Tibial nerve (tissue), 4 donors: ENCODE measurements around the gene OSBPL10. TPM values are rescaled to one million over a fixed set of nuclear protein-coding genes. Genes with fewer than 3 reads are reported as not detected.

Source experiments
- DNase-seq, 2 donors: peaks; one replicate each; pipeline ENCODE4 v3.0.0-alpha.2; 2019; ENCODE audit warnings: low spot score in 2 of 2
- H3K27ac ChIP-seq, 4 donors: fragments of 200-600 bp; sonication (generic) in 3 of 4; one replicate each; pipeline ENCODE4 v1.5.1; 2017 to 2019; ENCODE audit warnings: mild to moderate bottlenecking in 1 of 4
- H3K27me3 ChIP-seq, 2 donors: fragments of 200-600 bp; sonication (generic) in 1 of 2; one replicate each; pipeline versions ENCODE4 v1.5.1 to v1.6.0; 2017 to 2019
- H3K36me3 ChIP-seq, 3 donors: fragments of 200-600 bp; sonication (generic); one replicate each; pipeline ENCODE4 v1.5.1; 2018 to 2019
- H3K4me1 ChIP-seq, 4 donors: fragments of 200-600 bp; sonication (generic) in 3 of 4; one replicate each; pipeline ENCODE4 v1.5.1; 2017 to 2019
- H3K4me3 ChIP-seq, 4 donors: fragments of 200-600 bp; sonication (generic) in 3 of 4; one replicate each; pipeline ENCODE4 v1.5.1; 2017 to 2019; ENCODE audit warnings: mild to moderate bottlenecking in 1 of 4, moderate library complexity in 1 of 4
- H3K9me3 ChIP-seq, 4 donors: fragments of 200-600 bp; sonication (generic) in 3 of 4; one replicate each; pipeline ENCODE4 v1.5.1; 2017 to 2019
- EP300 ChIP-seq, 2 donors: sonication (generic); formaldehyde crosslinking; IDR thresholded peaks; one replicate each; pipeline ENCODE4 v1.6.1; 2017; ENCODE audit warnings: antibody characterized with exemption in 2 of 2, mild to moderate bottlenecking in 1 of 2
- POLR2A ChIP-seq, 2 donors: fragments of 450-650 bp; IDR thresholded peaks; one replicate each; pipeline ENCODE4 v1.6.1; 2017; ENCODE audit warnings: antibody characterized with exemption in 2 of 2, mild to moderate bottlenecking in 2 of 2, moderate library complexity in 2 of 2
- WGBS, 2 donors: methylation state at CpG; one replicate each; pipeline ENCODE4 v1.1.5; 2018; 5-methylcytosine and 5-hydroxymethylcytosine counted together
- total RNA-seq, 4 donors: library from RNA; depleted of rRNA; stranded (reverse); fragments of >200 nt; gene quantifications; one replicate each; pipeline ENCODE4 v1.1.0, GENCODE V29; 2016
- TF ChIP-seq, protein P1 (sequence below), 5 experiments: fragments of 200-600 bp in 3 of 5; fragments of 450-650 bp in 2 of 5; sonication (generic) in 3 of 5; IDR thresholded peaks; one replicate each; pipeline ENCODE4 v1.5.1; 2016 to 2019; ENCODE audit warnings: antibody characterized with exemption in 5 of 5, mild to moderate bottlenecking in 3 of 5, moderate library complexity in 2 of 5

Gene OSBPL10
- total RNA-seq, 4 donors from 2014 or later, result 45.0 to 79.2 (median 60.4) TPM

DNA sequence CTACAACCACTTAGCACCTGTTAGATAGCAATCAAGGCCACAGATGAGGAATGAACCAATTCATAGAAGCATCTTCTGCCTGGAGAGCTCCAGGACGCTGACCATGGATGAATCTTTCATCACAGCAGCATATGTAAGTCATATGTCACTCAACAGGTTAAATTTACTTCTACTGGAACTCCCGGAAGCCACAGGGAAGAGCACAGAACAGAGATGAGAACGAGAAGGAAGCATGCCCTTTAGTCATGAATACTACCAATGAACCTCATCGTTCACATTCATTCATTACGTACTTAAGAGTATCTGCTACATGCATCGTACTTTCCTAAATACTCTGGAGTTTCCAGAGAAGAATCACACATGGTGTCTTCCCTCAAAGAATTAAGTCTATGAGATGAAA, 255.5 kb downstream of the OSBPL10 start:
- Histone ChIP-seq H3K4me3 (no peak overlapping the region), H3K9me3 (no peaks in the 10 kb centered on the region), H3K4me1 (no peaks in the 10 kb centered on the region), H3K27me3 (no peaks in the 10 kb centered on the region), H3K27ac (no peak overlapping the region), H3K36me3 (no peaks in the 10 kb centered on the region)
- DNase-seq, result no peak
- 92 to 94% methylated on average over 6 of the region's 6 CpGs for WGBS, 2 donors
- TF ChIP-seq POLR2A (IDR thresholded peaks at IDR 0.05) (no peak), EP300 (IDR thresholded peaks at IDR 0.05) (no peak)
- TF ChIP-seq, protein P1, sequence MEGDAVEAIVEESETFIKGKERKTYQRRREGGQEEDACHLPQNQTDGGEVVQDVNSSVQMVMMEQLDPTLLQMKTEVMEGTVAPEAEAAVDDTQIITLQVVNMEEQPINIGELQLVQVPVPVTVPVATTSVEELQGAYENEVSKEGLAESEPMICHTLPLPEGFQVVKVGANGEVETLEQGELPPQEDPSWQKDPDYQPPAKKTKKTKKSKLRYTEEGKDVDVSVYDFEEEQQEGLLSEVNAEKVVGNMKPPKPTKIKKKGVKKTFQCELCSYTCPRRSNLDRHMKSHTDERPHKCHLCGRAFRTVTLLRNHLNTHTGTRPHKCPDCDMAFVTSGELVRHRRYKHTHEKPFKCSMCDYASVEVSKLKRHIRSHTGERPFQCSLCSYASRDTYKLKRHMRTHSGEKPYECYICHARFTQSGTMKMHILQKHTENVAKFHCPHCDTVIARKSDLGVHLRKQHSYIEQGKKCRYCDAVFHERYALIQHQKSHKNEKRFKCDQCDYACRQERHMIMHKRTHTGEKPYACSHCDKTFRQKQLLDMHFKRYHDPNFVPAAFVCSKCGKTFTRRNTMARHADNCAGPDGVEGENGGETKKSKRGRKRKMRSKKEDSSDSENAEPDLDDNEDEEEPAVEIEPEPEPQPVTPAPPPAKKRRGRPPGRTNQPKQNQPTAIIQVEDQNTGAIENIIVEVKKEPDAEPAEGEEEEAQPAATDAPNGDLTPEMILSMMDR (IDR thresholded peaks at IDR 0.05), result no peak

DNA sequence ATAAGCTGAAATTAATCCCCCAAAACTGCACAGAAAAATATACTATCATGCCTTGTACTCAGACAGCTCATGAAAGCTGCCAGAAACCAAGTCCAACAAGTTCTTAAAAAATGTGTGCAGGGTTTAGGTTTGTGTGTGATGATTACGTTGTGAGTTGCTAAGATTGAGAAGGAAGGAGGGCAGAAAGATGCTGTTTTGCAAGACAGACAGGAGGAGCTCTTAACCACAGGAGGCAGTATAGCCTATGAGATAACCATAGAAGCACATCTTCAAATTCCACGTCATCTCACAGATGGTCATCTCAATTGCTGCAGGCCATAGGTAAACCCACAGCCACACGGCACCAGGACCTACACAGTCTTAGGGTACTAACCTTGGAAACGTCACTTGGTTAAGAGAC, 256.4 kb downstream of the OSBPL10 start:
- no peaks in the 10 kb centered on the region for H3K36me3 ChIP-seq
- WGBS, 2 donors, result 82 to 85% methylated on average over 4 of the region's 4 CpGs
- TF ChIP-seq, protein P1 (IDR thresholded peaks at IDR 0.05), result peak in 1 of 5 experiments; percentile 18
- TF ChIP-seq POLR2A (IDR thresholded peaks at IDR 0.05), result no peak

GRCh38 chr3:31724116-31724515, 256.9 kb downstream of the OSBPL10 start:
- WGBS, 2 donors, result 65 to 66% methylated on average over 6 of the region's 6 CpGs
- H3K36me3 ChIP-seq, result no peaks in the 10 kb centered on the region
- H3K9me3 ChIP-seq, result no peaks in the 10 kb centered on the region
- no peak for DNase-seq
- no peak overlapping the region for H3K27ac ChIP-seq
- no peaks in the 10 kb centered on the region for H3K27me3 ChIP-seq
- TF ChIP-seq POLR2A (IDR thresholded peaks at IDR 0.05) (no peak), EP300 (IDR thresholded peaks at IDR 0.05) (no peak)
- TF ChIP-seq, protein P1 (IDR thresholded peaks at IDR 0.05), result no peak
- H3K4me3 ChIP-seq, result no peak overlapping the region
- no peaks in the 10 kb centered on the region for H3K4me1 ChIP-seq

More for the DNA sequence above, 256.4 kb downstream of the OSBPL10 start:
- DNase-seq, result no peak
- no peaks in the 10 kb centered on the region for H3K9me3 ChIP-seq
- H3K27ac ChIP-seq, result no peak overlapping the region
- H3K4me3 ChIP-seq, result no peak overlapping the region
- no peaks in the 10 kb centered on the region for H3K27me3 ChIP-seq
- no peaks in the 10 kb centered on the region for H3K4me1 ChIP-seq

DNA sequence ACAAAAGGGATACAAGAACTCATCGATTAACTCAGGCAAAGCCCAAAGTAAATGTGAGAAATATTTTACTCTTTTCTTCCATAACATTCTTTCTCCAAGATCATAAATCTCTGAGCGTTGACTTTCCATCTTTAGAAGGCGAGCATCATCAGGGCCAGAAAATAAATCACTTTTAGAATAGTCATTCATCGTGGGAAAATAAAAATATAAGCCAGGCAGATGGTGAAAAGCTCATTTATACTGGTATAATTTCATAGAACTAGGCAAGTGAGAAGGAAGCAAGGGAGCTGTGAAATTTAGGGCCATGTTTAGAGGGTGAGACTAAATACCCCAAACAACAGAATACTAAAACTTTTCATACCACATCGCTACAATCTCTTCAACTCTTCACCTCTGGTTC, 257.4 kb downstream of the OSBPL10 start:
- no peak overlapping the region for H3K4me3 ChIP-seq

GRCh38 chr3:31721676-31722075, 259.4 kb downstream of the OSBPL10 start:
- 87% methylated on average over 3 of the region's 3 CpGs for WGBS, 2 donors

More for the DNA sequence above, 257.4 kb downstream of the OSBPL10 start:
- WGBS, 2 donors, result 52 to 53% methylated on average over 5 of the region's 5 CpGs
- no peak for DNase-seq
- no peaks in the 10 kb centered on the region for H3K27me3 ChIP-seq
- H3K9me3 ChIP-seq, result no peaks in the 10 kb centered on the region
- TF ChIP-seq EP300 (IDR thresholded peaks at IDR 0.05) (no peak), POLR2A (IDR thresholded peaks at IDR 0.05) (no peak)
- TF ChIP-seq, protein P1 (IDR thresholded peaks at IDR 0.05), result no peak
- H3K4me1 ChIP-seq, result no peaks in the 10 kb centered on the region
- no peaks in the 10 kb centered on the region for H3K36me3 ChIP-seq
- H3K27ac ChIP-seq, result no peak overlapping the region

More at GRCh38 chr3:31721676-31722075, 259.4 kb downstream of the OSBPL10 start:
- no peaks in the 10 kb centered on the region for H3K27me3 ChIP-seq
- no peak overlapping the region for H3K27ac ChIP-seq
- DNase-seq, result no peak
- H3K9me3 ChIP-seq, result no peaks in the 10 kb centered on the region
- no peak overlapping the region for H3K4me3 ChIP-seq
- no peaks in the 10 kb centered on the region for H3K36me3 ChIP-seq
- TF ChIP-seq POLR2A (IDR thresholded peaks at IDR 0.05), result no peak
- TF ChIP-seq EP300 (IDR thresholded peaks at IDR 0.05), result no peak
- TF ChIP-seq, protein P1 (IDR thresholded peaks at IDR 0.05), result no peak
- no peaks in the 10 kb centered on the region for H3K4me1 ChIP-seq
